ENCODE results near the gene MMP7. TPM values are rescaled to one million over a fixed set of nuclear protein-coding genes. Genes with fewer than 3 reads are reported as not detected.

The MMP7 gene
- polyA plus RNA-seq, 1 donor (not counting 4 experiments of a cell fraction or from before 2014, with no cell fraction given) = 0.81 TPM

GRCh38 chr11:102521121-102521520, 9.4 kb downstream of the MMP7 start:
- Histone ChIP-seq H3K27me3 (ENCODE audit: control insufficient read depth, extremely low read depth, insufficient read depth, low read length) (no peaks in the 10 kb centered on the region), H3K4me3 (ENCODE audit: control insufficient read depth in 2 of 3, extremely low read depth in 1 of 3, insufficient read depth in 2 of 3, low read depth in 1 of 3, low read length in 3 of 3) (no peak overlapping the region), H3K36me3 (ENCODE audit: control insufficient read depth in 2 of 2, extremely low read depth in 1 of 2, insufficient read depth in 2 of 2, low read length in 2 of 2) (no peaks in the 10 kb centered on the region), H3K4me2 (ENCODE audit: control insufficient read depth, extremely low read depth, insufficient read depth, low read depth, low read length) (no peak overlapping the region), H3K9ac (ENCODE audit: control insufficient read depth, extremely low read depth, insufficient read depth, low read length) (no peak overlapping the region), H3K79me2 (ENCODE audit: control insufficient read depth, insufficient read depth, low read length) (no peaks in the 10 kb centered on the region), H2AFZ (ENCODE audit: control insufficient read depth, low read length) (no peak overlapping the region), H3K27ac (ENCODE audit: control insufficient read depth, insufficient read depth, low read length) (no peak overlapping the region), H3K9me1 (ENCODE audit: control insufficient read depth, extremely low read depth, insufficient read depth, low read length) (no peaks in the 10 kb centered on the region), H3K4me1 (ENCODE audit: control insufficient read depth, extremely low read depth, insufficient read depth, low read length) (peaks cover 8% of the 10 kb centered on the region), H4K20me1 (ENCODE audit: control insufficient read depth, extremely low read depth, insufficient read depth, low read length) (no peaks in the 10 kb centered on the region), H3K9me3 (ENCODE audit: control insufficient read depth, low read depth, low read length) (no peaks in the 10 kb centered on the region)
- DNase-seq (ENCODE audit: low read depth, low spot score) (no peak), FAIRE-seq (no peak)
- dilution Hi-C loops (cut with MboI; ENCODE audit: extremely low pct_ligation_motif_present, low sequenced_read_pairs) = no loop called here
- no peak for TF ChIP-seq EZH2 (IDR thresholded peaks at IDR 0.05; ENCODE audit: low read length)
- TF ChIP-seq, protein P1, sequence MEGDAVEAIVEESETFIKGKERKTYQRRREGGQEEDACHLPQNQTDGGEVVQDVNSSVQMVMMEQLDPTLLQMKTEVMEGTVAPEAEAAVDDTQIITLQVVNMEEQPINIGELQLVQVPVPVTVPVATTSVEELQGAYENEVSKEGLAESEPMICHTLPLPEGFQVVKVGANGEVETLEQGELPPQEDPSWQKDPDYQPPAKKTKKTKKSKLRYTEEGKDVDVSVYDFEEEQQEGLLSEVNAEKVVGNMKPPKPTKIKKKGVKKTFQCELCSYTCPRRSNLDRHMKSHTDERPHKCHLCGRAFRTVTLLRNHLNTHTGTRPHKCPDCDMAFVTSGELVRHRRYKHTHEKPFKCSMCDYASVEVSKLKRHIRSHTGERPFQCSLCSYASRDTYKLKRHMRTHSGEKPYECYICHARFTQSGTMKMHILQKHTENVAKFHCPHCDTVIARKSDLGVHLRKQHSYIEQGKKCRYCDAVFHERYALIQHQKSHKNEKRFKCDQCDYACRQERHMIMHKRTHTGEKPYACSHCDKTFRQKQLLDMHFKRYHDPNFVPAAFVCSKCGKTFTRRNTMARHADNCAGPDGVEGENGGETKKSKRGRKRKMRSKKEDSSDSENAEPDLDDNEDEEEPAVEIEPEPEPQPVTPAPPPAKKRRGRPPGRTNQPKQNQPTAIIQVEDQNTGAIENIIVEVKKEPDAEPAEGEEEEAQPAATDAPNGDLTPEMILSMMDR (optimal IDR thresholded peaks at IDR 0.05 in 1 of 3, IDR thresholded peaks at IDR 0.05 in 1 of 3, conservative IDR thresholded peaks at IDR 0.05 in 1 of 3; ENCODE audit: extremely low read depth in 1 of 3, insufficient read depth in 2 of 3, low read length in 3 of 3) = no peak

- Histone ChIP-seq H3K9ac (ENCODE audit: control insufficient read depth, extremely low read depth, insufficient read depth, low read length) (no peak overlapping the region), H3K9me1 (ENCODE audit: control insufficient read depth, extremely low read depth, insufficient read depth, low read length) (no peaks in the 10 kb centered on the region), H2AFZ (ENCODE audit: control insufficient read depth, low read length) (no peak overlapping the region), H3K4me3 (ENCODE audit: control insufficient read depth in 2 of 3, extremely low read depth in 1 of 3, insufficient read depth in 2 of 3, low read depth in 1 of 3, low read length in 3 of 3) (no peak overlapping the region), H3K79me2 (ENCODE audit: control insufficient read depth, insufficient read depth, low read length) (no peaks in the 10 kb centered on the region), H3K4me2 (ENCODE audit: control insufficient read depth, extremely low read depth, insufficient read depth, low read depth, low read length) (no peak overlapping the region), H3K27ac (ENCODE audit: control insufficient read depth, insufficient read depth, low read length) (no peak overlapping the region), H3K9me3 (ENCODE audit: control insufficient read depth, low read depth, low read length) (no peaks in the 10 kb centered on the region), H4K20me1 (ENCODE audit: control insufficient read depth, extremely low read depth, insufficient read depth, low read length) (no peaks in the 10 kb centered on the region), H3K4me1 (ENCODE audit: control insufficient read depth, extremely low read depth, insufficient read depth, low read length) (peaks cover 14% of the 10 kb centered on the region), H3K36me3 (ENCODE audit: control insufficient read depth in 2 of 2, extremely low read depth in 1 of 2, insufficient read depth in 2 of 2, low read length in 2 of 2) (no peaks in the 10 kb centered on the region), H3K27me3 (ENCODE audit: control insufficient read depth, extremely low read depth, insufficient read depth, low read length) (no peaks in the 10 kb centered on the region)
- FAIRE-seq = no peak
- TF ChIP-seq, protein P1 (optimal IDR thresholded peaks at IDR 0.05 in 1 of 3, IDR thresholded peaks at IDR 0.05 in 1 of 3, conservative IDR thresholded peaks at IDR 0.05 in 1 of 3; ENCODE audit: extremely low read depth in 1 of 3, insufficient read depth in 2 of 3, low read length in 3 of 3) = no peak
- no peak for TF ChIP-seq EZH2 (IDR thresholded peaks at IDR 0.05; ENCODE audit: low read length)
- DNase-seq (ENCODE audit: low read depth, low spot score) = no peak
- dilution Hi-C loops (cut with MboI; ENCODE audit: extremely low pct_ligation_motif_present, low sequenced_read_pairs) = no loop called here
These were observed 10.0 kb downstream of the MMP7 start for GRCh38 chr11:102520514-102520913.

Data from keratinocyte (primary cell).